Erythroblast (primary cell): ENCODE results near the gene SH3TC2.

Experiments
- GATA1 ChIP-seq: IDR thresholded peaks from 2 replicates; pipeline ENCODE4 v1.6.1; 2011; ENCODE audit warnings: low read depth, mild to moderate bottlenecking, control low read depth, low read length, moderate library complexity
- POLR2A ChIP-seq: IDR thresholded peaks from 2 replicates; pipeline ENCODE4 v1.6.1; 2011; ENCODE audit warnings: mild to moderate bottlenecking, low read length

- TF ChIP-seq POLR2A = no peak
- TF ChIP-seq GATA1 = no peak
These were observed 43.2 kb downstream of the SH3TC2 start for GRCh38 chr5:149019679-149020078.
